Kasumi-1 (cell line): ENCODE data around the gene BCAR3.
A peak's percentile ranks its signal among the peaks of the same experiment; 100 is the strongest.
"Not testable (repeated sequence)": the region's sequence is repeated elsewhere in the genome, so short reads cannot be mapped to it uniquely, and the experiment has no call there.

Source experiments
- DNase-seq, 2 experiments: peaks; one replicate each; lab custom pipeline; 2025; lab: John Stamatoyannopoulos, UW

The BCAR3 gene

GRCh38 chr1:93596329-93597089 is 85.1 kb downstream of the BCAR3 start:
- no peak for DNase-seq

GRCh38 chr1:93595743-93596142 is 85.9 kb downstream of the BCAR3 start:
- no peak for DNase-seq

GRCh38 chr1:93595266-93595665 is 86.4 kb downstream of the BCAR3 start:
- no peak for DNase-seq

- no peak for DNase-seq
These were observed 87.1 kb downstream of the BCAR3 start for GRCh38 chr1:93594603-93594880.

GRCh38 chr1:93593854-93594602 is 87.6 kb downstream of the BCAR3 start:
- DNase-seq: no peak

- no peak for DNase-seq
These were observed 89.1 kb downstream of the BCAR3 start for GRCh38 chr1:93592551-93592949.

GRCh38 chr1:93591676-93592550 is 89.7 kb downstream of the BCAR3 start:
- DNase-seq: peak; percentile 26 to 44

- not testable (repeated sequence) for DNase-seq
These were observed 90.4 kb downstream of the BCAR3 start for GRCh38 chr1:93591291-93591675.

- no peak for DNase-seq
These were observed 92.7 kb downstream of the BCAR3 start for GRCh38 chr1:93588955-93589354.

- peak; percentile 77 to 83 for DNase-seq
These were observed 93.4 kb downstream of the BCAR3 start for GRCh38 chr1:93588206-93588605.

- no peak for DNase-seq
These were observed 94.3 kb downstream of the BCAR3 start for GRCh38 chr1:93587354-93587753.

GRCh38 chr1:93585059-93585966 is 96.3 kb downstream of the BCAR3 start:
- no peak for DNase-seq

- DNase-seq: no peak
These were observed 97.2 kb downstream of the BCAR3 start for GRCh38 chr1:93584261-93585003.

GRCh38 chr1:93581917-93582850 is 99.5 kb downstream of the BCAR3 start:
- DNase-seq: no peak

- no peak for DNase-seq
These were observed 101.7 kb downstream of the BCAR3 start for GRCh38 chr1:93579891-93580290.

GRCh38 chr1:93578911-93579825 is 102.5 kb downstream of the BCAR3 start:
- no peak for DNase-seq

- DNase-seq: no peak
These were observed 103.2 kb downstream of the BCAR3 start for GRCh38 chr1:93578433-93578830.

GRCh38 chr1:93577536-93578432 is 103.9 kb downstream of the BCAR3 start:
- no peak for DNase-seq
